Endothelial cell of umbilical vein (primary cell): ENCODE data around the gene COL8A1. TPM values are rescaled to one million over a fixed set of nuclear protein-coding genes. Genes with fewer than 3 reads are reported as not detected.

Experiments
- BruUV-seq: library from RNA; stranded (reverse); fragments of 400-500 nt; replicated peaks from 2 replicates; lab custom pipeline; 2021; lab: Mats Ljungman, UMichigan
- CTCF ChIA-PET: fragments of 300-600, 350-600 bp; sonication (Branson Sonifier 250); formaldehyde crosslinking; loops from one replicate; lab custom pipeline; 2021; ENCODE audit warnings: antibody characterized with exemption, inconsistent platforms; lab: Charles Lee
- POLR2A ChIA-PET: fragments of 300-600, 350-600 bp; sonication (Branson Sonifier 250); formaldehyde crosslinking; loops from one replicate; lab custom pipeline; 2021; ENCODE audit warnings: antibody characterized with exemption, inconsistent platforms; lab: Charles Lee
- DNase-seq: peaks from one replicate; pipeline ENCODE4 v3.0.0-alpha.2; 2011; ENCODE audit warnings: low read depth, low spot score
- FAIRE-seq: peaks from 2 replicates; lab custom pipeline; 2011; peaks lifted over from hg19 to GRCh38; lab: Jason Lieb, UNC
- H2AFZ ChIP-seq: 2 replicates; pipeline ENCODE4 v1.6.0; 2012; ENCODE audit warnings: low read depth, low read length, control low read depth, inconsistent platforms
- H3K27ac ChIP-seq: 2 replicates; pipeline ENCODE4 v1.5.1; 2011; ENCODE audit warnings: low read depth, mild to moderate bottlenecking, control low read depth, low read length, moderate library complexity; ENCODE audit not compliant: insufficient read depth
- H3K27me3 ChIP-seq, 2 experiments: 2 replicates each; pipeline versions ENCODE4 v1.6.0 to v1.6.1; 2011; ENCODE audit warnings: low read length in 2 of 2, mixed read lengths in 1 of 2; ENCODE audit not compliant: control insufficient read depth in 2 of 2, insufficient read depth in 2 of 2
- H3K36me3 ChIP-seq, 2 experiments: 2 replicates in 1 of 2; 3 replicates in 1 of 2; pipeline ENCODE4 v1.5.1; 2011; ENCODE audit warnings: low read length in 2 of 2, mild to moderate bottlenecking in 1 of 2, moderate library complexity in 1 of 2; ENCODE audit not compliant: control insufficient read depth in 2 of 2, insufficient read depth in 2 of 2; ENCODE audit errors: extremely low read depth in 1 of 2
- H3K4me1 ChIP-seq: 3 replicates; pipeline ENCODE4 v1.5.1; 2011; ENCODE audit warnings: mild to moderate bottlenecking, low read length; ENCODE audit not compliant: control insufficient read depth, insufficient read depth; ENCODE audit errors: extremely low read depth
- H3K4me2 ChIP-seq: 2 replicates; pipeline ENCODE4 v1.6.1; 2011; ENCODE audit warnings: low read length, control low read depth, mixed read lengths; ENCODE audit not compliant: insufficient read depth
- H3K4me3 ChIP-seq, 3 experiments: fragments of 200-600 bp in 1 of 3; sonication (generic), shearing (Covaris generic) in 1 of 3; replicated peaks in 1 of 3; 2 replicates each; pipeline ENCODE4 v1.5.1; 2011 to 2016; ENCODE audit warnings: control low read depth in 3 of 3, low read length in 3 of 3, mild to moderate bottlenecking in 2 of 3, inconsistent platforms in 1 of 3, low read depth in 1 of 3, moderate library complexity in 1 of 3; ENCODE audit not compliant: insufficient read depth in 1 of 3
- H3K79me2 ChIP-seq: 2 replicates; pipeline ENCODE4 v1.6.0; 2012; ENCODE audit warnings: low read length, inconsistent platforms; ENCODE audit not compliant: control insufficient read depth, insufficient read depth
- H3K9ac ChIP-seq: replicated peaks from 2 replicates; pipeline ENCODE3; 2011; ENCODE audit warnings: low read length, control low read depth; ENCODE audit not compliant: insufficient read depth; ENCODE audit errors: extremely low read depth
- H3K9me1 ChIP-seq: replicated peaks from 3 replicates; pipeline ENCODE4 v1.6.0; 2011; ENCODE audit warnings: mild to moderate bottlenecking, low read length; ENCODE audit not compliant: control insufficient read depth, insufficient read depth; ENCODE audit errors: extremely low read depth
- H3K9me3 ChIP-seq: replicated peaks from 2 replicates; pipeline ENCODE4 v1.5.1; 2012; ENCODE audit warnings: low read length, inconsistent platforms; ENCODE audit not compliant: control insufficient read depth, insufficient read depth
- H4K20me1 ChIP-seq: replicated peaks from 2 replicates; pipeline ENCODE3; 2011; ENCODE audit warnings: mild to moderate bottlenecking, low read length; ENCODE audit not compliant: control insufficient read depth, insufficient read depth; ENCODE audit errors: extremely low read depth
- EZH2 ChIP-seq: IDR thresholded peaks from 2 replicates; pipeline ENCODE4 v1.6.1; 2012; ENCODE audit warnings: borderline replicate concordance, low read depth, mild to moderate bottlenecking, moderate library complexity, low read length, inconsistent platforms; ENCODE audit not compliant: severe bottlenecking
- FOS ChIP-seq: IDR thresholded peaks from 2 replicates; pipeline ENCODE4 v1.6.1; 2011; ENCODE audit warnings: mild to moderate bottlenecking, low read length, moderate library complexity, borderline replicate concordance; ENCODE audit not compliant: insufficient read depth
- GATA2 ChIP-seq: IDR thresholded peaks from 2 replicates; pipeline ENCODE4 v1.7.0; 2011; ENCODE audit warnings: low read depth, mild to moderate bottlenecking, moderate library complexity, mixed read lengths, low read length; ENCODE audit not compliant: insufficient read length, insufficient read depth
- JUN ChIP-seq: IDR thresholded peaks from 2 replicates; pipeline ENCODE4 v1.6.1; 2011; ENCODE audit warnings: borderline replicate concordance, low read depth; ENCODE audit not compliant: insufficient read length, insufficient read depth
- MYC ChIP-seq: IDR thresholded peaks from one replicate; pipeline ENCODE4 v1.6.1; 2011; ENCODE audit warnings: mild to moderate bottlenecking, low read depth, low read length
- POLR2AphosphoS5 ChIP-seq: IDR thresholded peaks from 2 replicates; pipeline ENCODE4 v1.6.1; 2012; ENCODE audit warnings: low read depth, mild to moderate bottlenecking, control low read depth, low read length, moderate library complexity; ENCODE audit not compliant: insufficient read depth
- dilution Hi-C: fragments of 300-500 bp; cut with MboI; formaldehyde crosslinking; loops from one replicate; pipeline ENCODE4 v1.15.0; 2019; ENCODE audit warnings: low sequenced_read_pairs; ENCODE audit not compliant: extremely low pct_ligation_motif_present
- intact Hi-C: fragments of 100-400 bp; cut with micrococcal nuclease; formaldehyde crosslinking; loops from one replicate; pipeline ENCODE4 v1.10.0; 2022
- polyA plus RNA-seq, 4 experiments: library from polyadenylated mRNA; depleted of rRNA in 3 of 4; stranded (reverse) in 3 of 4; unstranded in 1 of 4; fragments of >200 nt; gene quantifications; 2 replicates each; pipeline versions ENCODE4 v1.2.1 to v1.2.3, GENCODE V29; 2011 to 2012; ENCODE audit warnings: missing spikeins in 1 of 4
- total RNA-seq: library from RNA; stranded (reverse); gene quantifications from 2 replicates; pipeline ENCODE4 v1.2.3, GENCODE V29; 2021
- TF ChIP-seq, protein P1 (sequence below): IDR thresholded peaks from 2 replicates; pipeline ENCODE4 v1.6.1; 2011; ENCODE audit not compliant: insufficient read depth, insufficient read length
- TF ChIP-seq, protein P2 (sequence below), 2 donors: IDR thresholded peaks; 1 replicate in 1 of 2; 2 replicates in 1 of 2; pipeline ENCODE4 v1.5.1; 2011; ENCODE audit warnings: low read length in 2 of 2, mild to moderate bottlenecking in 2 of 2, moderate library complexity in 2 of 2, control low read depth in 1 of 2, inconsistent platforms in 1 of 2, low read depth in 1 of 2; ENCODE audit not compliant: insufficient read depth in 1 of 2; ENCODE audit errors: extremely low read depth in 1 of 2

COL8A1 gene
- total and polyA plus RNA-seq, 2 donors (not counting 3 experiments of a cell fraction or from before 2014, with no cell fraction given): 358 to 634 TPM

DNA sequence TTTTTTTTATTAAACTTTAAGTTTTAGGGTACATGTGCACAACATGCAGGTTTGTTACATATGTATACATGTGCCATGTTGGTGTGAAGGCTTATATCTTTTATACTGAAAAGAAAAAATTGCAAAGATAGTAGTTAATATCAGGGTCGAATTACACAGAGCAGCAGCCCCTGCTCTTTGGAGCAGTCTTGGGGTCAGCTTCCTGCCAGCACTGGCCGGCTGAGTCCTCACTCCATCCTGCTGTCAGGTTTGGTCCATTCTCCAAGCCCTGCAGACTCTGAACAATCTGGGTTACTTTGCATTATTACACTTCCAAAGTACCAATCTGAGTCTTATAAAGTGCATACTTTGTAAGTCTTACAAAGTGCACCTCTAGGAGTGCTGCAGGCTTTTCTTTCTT, 66.0 kb downstream of the COL8A1 start:
- intact Hi-C loops: loop anchor here (5.0 kb wide), 1 partner anchor 48 kb away; no protein-coding TSS in a partner anchor
- CTCF ChIA-PET: interaction anchor here (1.9 kb wide), 1 partner anchor 42 kb away, joined by 4 read pairs; no protein-coding TSS in a partner anchor

More for the DNA sequence above, 66.0 kb downstream of the COL8A1 start:
- TF ChIP-seq GATA2 (no peak), MYC (no peak), EZH2 (no peak), POLR2AphosphoS5 (no peak), FOS (no peak), JUN (no peak)
- TF ChIP-seq, protein P1, sequence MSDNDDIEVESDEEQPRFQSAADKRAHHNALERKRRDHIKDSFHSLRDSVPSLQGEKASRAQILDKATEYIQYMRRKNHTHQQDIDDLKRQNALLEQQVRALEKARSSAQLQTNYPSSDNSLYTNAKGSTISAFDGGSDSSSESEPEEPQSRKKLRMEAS: no peak
- TF ChIP-seq, protein P2, sequence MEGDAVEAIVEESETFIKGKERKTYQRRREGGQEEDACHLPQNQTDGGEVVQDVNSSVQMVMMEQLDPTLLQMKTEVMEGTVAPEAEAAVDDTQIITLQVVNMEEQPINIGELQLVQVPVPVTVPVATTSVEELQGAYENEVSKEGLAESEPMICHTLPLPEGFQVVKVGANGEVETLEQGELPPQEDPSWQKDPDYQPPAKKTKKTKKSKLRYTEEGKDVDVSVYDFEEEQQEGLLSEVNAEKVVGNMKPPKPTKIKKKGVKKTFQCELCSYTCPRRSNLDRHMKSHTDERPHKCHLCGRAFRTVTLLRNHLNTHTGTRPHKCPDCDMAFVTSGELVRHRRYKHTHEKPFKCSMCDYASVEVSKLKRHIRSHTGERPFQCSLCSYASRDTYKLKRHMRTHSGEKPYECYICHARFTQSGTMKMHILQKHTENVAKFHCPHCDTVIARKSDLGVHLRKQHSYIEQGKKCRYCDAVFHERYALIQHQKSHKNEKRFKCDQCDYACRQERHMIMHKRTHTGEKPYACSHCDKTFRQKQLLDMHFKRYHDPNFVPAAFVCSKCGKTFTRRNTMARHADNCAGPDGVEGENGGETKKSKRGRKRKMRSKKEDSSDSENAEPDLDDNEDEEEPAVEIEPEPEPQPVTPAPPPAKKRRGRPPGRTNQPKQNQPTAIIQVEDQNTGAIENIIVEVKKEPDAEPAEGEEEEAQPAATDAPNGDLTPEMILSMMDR (IDR thresholded peaks at IDR 0.05; ENCODE audit: extremely low read depth in 1 of 2, insufficient read depth in 1 of 2, low read depth in 1 of 2, low read length in 2 of 2): no peak
- H2AFZ ChIP-seq: no peak overlapping the region
- peaks cover 13% of the 10 kb centered on the region for H3K79me2 ChIP-seq
- no peaks in the 10 kb centered on the region for H3K27me3 ChIP-seq
- FAIRE-seq: no peak
- H4K20me1 ChIP-seq: no peaks in the 10 kb centered on the region
- peaks cover 26% of the 10 kb centered on the region for H3K4me1 ChIP-seq
- no TSS peak for BruUV-seq
- no peak for DNase-seq
- no peak overlapping the region for H3K4me3 ChIP-seq
- H3K4me2 ChIP-seq: no peak overlapping the region
- peaks cover 12 to 19% of the 10 kb centered on the region in 2 experiments for H3K36me3 ChIP-seq
- no peaks in the 10 kb centered on the region for H3K9me1 ChIP-seq
- no peak overlapping the region for H3K27ac ChIP-seq
- dilution Hi-C loops: no loop called here
- H3K9me3 ChIP-seq: no peaks in the 10 kb centered on the region
- POLR2A ChIA-PET: no interaction called here
- no peak overlapping the region for H3K9ac ChIP-seq
